Left lung (tissue), 10 donors: ENCODE data around the gene DCLRE1B. TPM values are rescaled to one million over a fixed set of nuclear protein-coding genes. Genes with fewer than 3 reads are reported as not detected.

Experiments
- ATAC-seq: fragments of 200-7000 bp; cut with Tn5 transposase; one replicate; pipeline ENCODE4 v1.9.1; 2020; ENCODE audit warnings: moderate library complexity
- DNase-seq, 4 donors: peaks; one replicate each; pipeline ENCODE4 v3.0.0-alpha.2; 2013 to 2020
- H3K27ac ChIP-seq, 2 donors: fragments of 200-600 bp; sonication (generic) in 1 of 2; one replicate each; pipeline versions ENCODE4 v1.5.0 to v1.8.0; 2020 to 2021
- H3K27me3 ChIP-seq, 2 donors: fragments of 200-600 bp; sonication (generic) in 1 of 2; one replicate each; pipeline versions ENCODE4 v1.5.0 to v1.8.0; 2020 to 2021
- H3K36me3 ChIP-seq, 2 donors: fragments of 200-600 bp; sonication (generic) in 1 of 2; one replicate each; pipeline versions ENCODE4 v1.5.0 to v1.8.0; 2020 to 2021
- H3K4me1 ChIP-seq, 2 donors: fragments of 200-600 bp; one replicate each; pipeline ENCODE4 v1.8.0; 2021
- H3K4me3 ChIP-seq, 2 donors: fragments of 200-600 bp; sonication (generic) in 1 of 2; one replicate each; pipeline versions ENCODE4 v1.5.0 to v1.8.0; 2020 to 2021; ENCODE audit warnings: mild to moderate bottlenecking in 1 of 2
- H3K9me3 ChIP-seq, 2 donors: fragments of 200-600 bp; sonication (generic) in 1 of 2; one replicate each; pipeline versions ENCODE4 v1.5.0 to v1.8.0; 2020 to 2021
- CTCF ChIP-seq, 2 donors: fragments of 200-600 bp; sonication (generic) in 1 of 2; IDR thresholded peaks; one replicate each; pipeline versions ENCODE4 v1.5.0 to v1.8.0; 2021; ENCODE audit warnings: antibody characterized with exemption in 2 of 2
- intact Hi-C, 2 donors: fragments of 100-400 bp; cut with DNase I; formaldehyde crosslinking; loops; one replicate each; pipeline versions ENCODE4 v1.11.2 to v1.14.2; 2022
- polyA plus RNA-seq, 6 donors: library from polyadenylated mRNA; unstranded; fragments of 120-200 nt; gene quantifications; one replicate each; pipeline ENCODE4 v1.2.1, GENCODE V29; 2013; ENCODE audit not compliant: insufficient read length in 6 of 6
- total RNA-seq, 2 donors: library from RNA; stranded (reverse); fragmentation: NEBNext Ultra II Directional; extraction: Animal tissue kit (Norgen Biotek cat#: 25700); gene quantifications; one replicate each; pipeline ENCODE4 v1.2.1, GENCODE V29; 2021
- donor health status: DM: no; HTN: yes; CAD: no.
- donor health status: DM: no; HTN: no; CAD: no.

Gene DCLRE1B
- total and polyA plus RNA-seq, 8 donors: 7.3 to 11.9 (median 9.8) TPM

- Histone ChIP-seq H3K9me3 (no peaks in the 10 kb centered on the region), H3K36me3 (peaks cover 0 to 23% of the 10 kb centered on the region in 2 donors), H3K4me1 (peaks cover 2 to 81% of the 10 kb centered on the region in 2 donors), H3K27me3 (no peaks in the 10 kb centered on the region), H3K4me3 (no peak overlapping the region), H3K27ac (no peak overlapping the region)
- no peak for DNase-seq
- TF ChIP-seq CTCF (IDR thresholded peaks at IDR 0.05): no peak
- ATAC-seq: no peak
- intact Hi-C loops: no loop called here
Measured at GRCh38 chr1:113941245-113941559, 36.1 kb downstream of the DCLRE1B start.

DNA sequence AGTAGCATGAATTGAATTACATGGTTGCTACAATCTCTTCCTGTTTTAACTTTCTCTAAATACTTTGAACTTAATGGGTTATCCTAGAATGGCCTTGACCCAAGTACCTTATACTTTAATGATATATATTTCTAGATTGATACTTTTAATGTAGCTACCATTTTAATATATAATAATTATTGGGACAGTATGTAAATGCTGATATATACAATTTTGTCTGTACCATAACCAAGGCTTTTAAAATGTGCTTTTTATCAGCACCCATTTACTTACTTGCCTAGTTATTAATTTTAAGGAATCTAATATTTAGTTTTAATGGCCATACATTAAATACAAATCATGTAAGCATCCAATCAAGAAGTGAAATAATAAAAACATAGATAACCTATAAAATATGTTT is 37.4 kb downstream of the DCLRE1B start:
- Histone ChIP-seq H3K27ac (peak overlapping the region in 1 of 2 donors; percentile 67), H3K4me1 (peaks cover 15 to 81% of the 10 kb centered on the region in 2 donors), H3K4me3 (no peak overlapping the region), H3K27me3 (no peaks in the 10 kb centered on the region), H3K36me3 (peaks cover 0 to 23% of the 10 kb centered on the region in 2 donors), H3K9me3 (no peaks in the 10 kb centered on the region)
- intact Hi-C loops: no loop called here
- no peak for TF ChIP-seq CTCF (IDR thresholded peaks at IDR 0.05)
- ATAC-seq (no peak), DNase-seq (no peak)

DNA sequence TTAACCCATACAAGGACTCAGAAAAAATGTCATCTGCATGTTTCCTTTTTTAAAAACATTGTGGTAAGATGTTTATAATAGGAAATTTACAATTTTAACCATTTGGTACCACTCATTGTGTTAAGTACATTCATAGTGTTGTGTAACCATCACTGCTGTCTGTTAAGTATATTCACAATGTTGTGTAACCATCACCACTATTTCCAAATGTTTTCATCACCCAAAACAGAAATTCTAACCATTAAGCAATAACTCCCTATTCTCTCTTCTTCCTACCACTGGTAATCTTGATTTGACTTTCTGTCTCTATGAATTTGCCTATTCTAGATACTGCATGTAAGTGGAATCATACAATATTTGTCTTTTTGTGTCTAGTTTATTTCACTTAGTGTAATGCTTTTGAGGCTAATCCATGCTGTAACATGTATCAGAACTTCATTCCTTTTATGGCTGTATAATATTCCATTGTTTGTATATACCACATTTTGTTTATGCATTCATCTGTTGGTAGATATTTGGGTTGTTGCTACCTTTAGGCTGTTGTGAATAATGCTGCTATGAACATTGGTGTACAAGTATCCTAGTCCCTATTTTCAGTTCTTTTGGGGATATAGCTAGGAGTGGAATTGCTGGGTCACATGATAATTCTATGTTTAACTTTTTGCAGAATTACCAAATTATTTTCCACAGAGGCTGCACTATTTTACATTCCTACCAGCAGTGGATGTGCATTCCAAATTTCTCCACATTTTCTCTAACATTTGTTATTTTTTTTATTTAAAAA is 38.1 kb downstream of the DCLRE1B start:
- no peak for ATAC-seq
- TF ChIP-seq CTCF (IDR thresholded peaks at IDR 0.05): no peak
- Histone ChIP-seq H3K4me3 (no peak overlapping the region), H3K27me3 (no peaks in the 10 kb centered on the region), H3K9me3 (no peaks in the 10 kb centered on the region), H3K27ac (peak overlapping the region in 1 of 2 donors; percentile 67), H3K4me1 (peaks cover 22 to 81% of the 10 kb centered on the region in 2 donors), H3K36me3 (peaks cover 0 to 23% of the 10 kb centered on the region in 2 donors)
- intact Hi-C loops: no loop called here
- no peak for DNase-seq

DNA sequence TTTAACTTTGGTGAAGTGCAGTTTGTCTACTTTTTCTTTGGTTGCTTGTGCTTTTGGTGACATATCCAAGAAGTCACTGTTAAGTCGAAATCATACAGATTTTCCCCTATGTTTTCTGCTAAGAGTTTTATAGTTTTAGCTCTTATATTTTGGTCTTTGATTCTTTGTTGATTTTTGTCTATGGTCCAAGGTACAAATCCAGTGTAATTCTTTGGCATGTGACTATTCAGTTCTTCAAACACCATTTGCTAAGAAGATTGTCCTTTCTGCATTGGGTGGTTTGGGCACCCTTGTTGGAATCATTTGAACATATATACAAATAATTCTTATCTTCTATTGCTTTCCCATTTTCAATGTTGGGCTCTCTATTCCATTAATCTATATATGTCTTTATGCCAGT is 40.2 kb downstream of the DCLRE1B start:
- intact Hi-C loops: no loop called here
- H3K4me1 ChIP-seq: peaks cover 26 to 66% of the 10 kb centered on the region in 2 donors

More for the DNA sequence above, 40.2 kb downstream of the DCLRE1B start:
- H3K9me3 ChIP-seq: no peaks in the 10 kb centered on the region
- H3K27me3 ChIP-seq: no peaks in the 10 kb centered on the region
- H3K27ac ChIP-seq: no peak overlapping the region
- DNase-seq: no peak
- ATAC-seq: no peak
- TF ChIP-seq CTCF (IDR thresholded peaks at IDR 0.05): no peak
- H3K4me3 ChIP-seq: no peak overlapping the region
- peaks cover 0 to 21% of the 10 kb centered on the region in 2 donors for H3K36me3 ChIP-seq
